ENCODE results near the gene TXNIP.

DNA sequence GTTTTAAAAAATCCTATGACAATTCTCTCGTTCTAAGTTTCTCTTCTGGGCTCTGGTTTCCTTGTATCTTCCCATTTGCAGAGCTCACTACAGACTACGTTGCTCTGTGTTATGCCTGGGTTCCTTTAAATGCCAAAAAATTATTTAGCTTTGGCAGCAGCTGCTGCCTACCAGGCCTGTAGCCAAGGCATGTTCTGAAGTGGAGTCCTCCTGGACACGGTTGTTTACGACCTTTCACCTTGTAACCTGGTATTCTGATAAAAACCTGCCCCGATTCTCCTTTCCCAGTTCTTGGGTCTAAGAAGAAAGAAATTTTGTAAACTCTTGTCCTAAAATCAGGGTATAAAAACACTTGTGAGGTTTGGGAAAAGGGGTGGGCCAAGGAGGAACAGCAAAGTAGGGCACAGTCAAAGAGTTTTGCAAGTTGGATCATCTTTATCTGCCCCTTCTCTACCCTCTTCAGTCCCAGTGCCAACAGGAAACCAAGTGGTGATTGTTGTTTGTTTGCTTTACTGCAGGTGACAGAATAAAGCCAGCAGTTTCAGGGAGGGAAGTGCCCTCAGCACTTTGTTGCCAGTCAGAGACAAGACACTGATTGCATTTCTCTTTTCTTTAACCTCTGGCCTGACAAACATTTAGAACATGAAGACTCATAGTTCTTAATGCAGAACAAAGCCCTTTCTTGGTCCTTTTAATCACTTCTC lies 3.1 kb upstream of the TXNIP start:
- TF ChIP-seq ZC3H10 (CRISPR knock-in tag; IDR thresholded peaks at IDR 0.05), result no peak
- TF ChIP-seq, protein P1, sequence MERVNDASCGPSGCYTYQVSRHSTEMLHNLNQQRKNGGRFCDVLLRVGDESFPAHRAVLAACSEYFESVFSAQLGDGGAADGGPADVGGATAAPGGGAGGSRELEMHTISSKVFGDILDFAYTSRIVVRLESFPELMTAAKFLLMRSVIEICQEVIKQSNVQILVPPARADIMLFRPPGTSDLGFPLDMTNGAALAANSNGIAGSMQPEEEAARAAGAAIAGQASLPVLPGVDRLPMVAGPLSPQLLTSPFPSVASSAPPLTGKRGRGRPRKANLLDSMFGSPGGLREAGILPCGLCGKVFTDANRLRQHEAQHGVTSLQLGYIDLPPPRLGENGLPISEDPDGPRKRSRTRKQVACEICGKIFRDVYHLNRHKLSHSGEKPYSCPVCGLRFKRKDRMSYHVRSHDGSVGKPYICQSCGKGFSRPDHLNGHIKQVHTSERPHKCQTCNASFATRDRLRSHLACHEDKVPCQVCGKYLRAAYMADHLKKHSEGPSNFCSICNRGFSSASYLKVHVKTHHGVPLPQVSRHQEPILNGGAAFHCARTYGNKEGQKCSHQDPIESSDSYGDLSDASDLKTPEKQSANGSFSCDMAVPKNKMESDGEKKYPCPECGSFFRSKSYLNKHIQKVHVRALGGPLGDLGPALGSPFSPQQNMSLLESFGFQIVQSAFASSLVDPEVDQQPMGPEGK (CRISPR knock-in tag; IDR thresholded peaks at IDR 0.05; ENCODE audit: borderline replicate concordance), result no peak
- TF ChIP-seq RARB (CRISPR knock-in tag; IDR thresholded peaks at IDR 0.05), result no peak
- no peak for TF ChIP-seq ISL1 (CRISPR knock-in tag; IDR thresholded peaks at IDR 0.05)
- TF ChIP-seq, protein P2, sequence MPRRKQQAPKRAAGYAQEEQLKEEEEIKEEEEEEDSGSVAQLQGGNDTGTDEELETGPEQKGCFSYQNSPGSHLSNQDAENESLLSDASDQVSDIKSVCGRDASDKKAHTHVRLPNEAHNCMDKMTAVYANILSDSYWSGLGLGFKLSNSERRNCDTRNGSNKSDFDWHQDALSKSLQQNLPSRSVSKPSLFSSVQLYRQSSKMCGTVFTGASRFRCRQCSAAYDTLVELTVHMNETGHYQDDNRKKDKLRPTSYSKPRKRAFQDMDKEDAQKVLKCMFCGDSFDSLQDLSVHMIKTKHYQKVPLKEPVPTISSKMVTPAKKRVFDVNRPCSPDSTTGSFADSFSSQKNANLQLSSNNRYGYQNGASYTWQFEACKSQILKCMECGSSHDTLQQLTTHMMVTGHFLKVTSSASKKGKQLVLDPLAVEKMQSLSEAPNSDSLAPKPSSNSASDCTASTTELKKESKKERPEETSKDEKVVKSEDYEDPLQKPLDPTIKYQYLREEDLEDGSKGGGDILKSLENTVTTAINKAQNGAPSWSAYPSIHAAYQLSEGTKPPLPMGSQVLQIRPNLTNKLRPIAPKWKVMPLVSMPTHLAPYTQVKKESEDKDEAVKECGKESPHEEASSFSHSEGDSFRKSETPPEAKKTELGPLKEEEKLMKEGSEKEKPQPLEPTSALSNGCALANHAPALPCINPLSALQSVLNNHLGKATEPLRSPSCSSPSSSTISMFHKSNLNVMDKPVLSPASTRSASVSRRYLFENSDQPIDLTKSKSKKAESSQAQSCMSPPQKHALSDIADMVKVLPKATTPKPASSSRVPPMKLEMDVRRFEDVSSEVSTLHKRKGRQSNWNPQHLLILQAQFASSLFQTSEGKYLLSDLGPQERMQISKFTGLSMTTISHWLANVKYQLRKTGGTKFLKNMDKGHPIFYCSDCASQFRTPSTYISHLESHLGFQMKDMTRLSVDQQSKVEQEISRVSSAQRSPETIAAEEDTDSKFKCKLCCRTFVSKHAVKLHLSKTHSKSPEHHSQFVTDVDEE (CRISPR knock-in tag; IDR thresholded peaks at IDR 0.05), result no peak
- no peak for TF ChIP-seq ESRRG (CRISPR knock-in tag; IDR thresholded peaks at IDR 0.05)
- no peak for TF ChIP-seq CSDC2 (CRISPR knock-in tag; IDR thresholded peaks at IDR 0.05)
- no peak for TF ChIP-seq ARNTL (CRISPR knock-in tag; IDR thresholded peaks at IDR 0.05; ENCODE audit: borderline replicate concordance, low read depth)

Measured in SK-N-SH treated with all-trans-retinoic acid at 6 μM for 48 hours (cell line).